GM12892 (cell line): ENCODE measurements around the gene TBC1D24.

Source experiments
- POLR2A ChIP-seq: IDR thresholded peaks from 2 replicates; pipeline ENCODE4 v1.6.1; 2011; ENCODE audit warnings: low read depth, low read length, control low read depth
- POLR2AphosphoS5 ChIP-seq: IDR thresholded peaks from 2 replicates; pipeline ENCODE4 v1.6.1; 2011; ENCODE audit warnings: low read depth, low read length, control low read depth

GRCh38 chr16:2457267-2457666 lies 17.7 kb upstream of the TBC1D24 start:
- TF ChIP-seq POLR2AphosphoS5 (no peak), POLR2A (no peak)
